Hepatocyte (in vitro differentiated cells): ENCODE data around the gene CELF4. TPM values are rescaled to one million over a fixed set of nuclear protein-coding genes. Genes with fewer than 3 reads are reported as not detected.

ENCODE experiments used
- DNase-seq: peaks from one replicate; pipeline ENCODE4 v3.0.0-alpha.2; 2016; ENCODE audit warnings: low spot score
- H2AFZ ChIP-seq: fragments of 200-600 bp; sonication (generic); 2 replicates; pipeline ENCODE4 v1.6.0; 2016; ENCODE audit warnings: antibody characterized with exemption, mild to moderate bottlenecking
- H3K27ac ChIP-seq: fragments of 200-600 bp; sonication (generic); 2 replicates; pipeline ENCODE4 v1.5.1; 2016; ENCODE audit warnings: mild to moderate bottlenecking
- H3K27me3 ChIP-seq: fragments of 200-600 bp; sonication (generic); 2 replicates; pipeline ENCODE4 v1.6.1; 2016
- H3K36me3 ChIP-seq: fragments of 200-600 bp; sonication (generic); replicated peaks from 2 replicates; pipeline ENCODE4 v1.5.1; 2016; ENCODE audit warnings: low read depth; ENCODE audit not compliant: insufficient read depth
- H3K4me1 ChIP-seq: fragments of 200-600 bp; sonication (generic); 2 replicates; pipeline ENCODE4 v1.5.1; 2016; ENCODE audit warnings: mild to moderate bottlenecking, moderate library complexity; ENCODE audit not compliant: insufficient read depth
- H3K4me2 ChIP-seq: fragments of 200-600 bp; sonication (generic); 2 replicates; pipeline ENCODE4 v1.6.0; 2016
- H3K4me3 ChIP-seq: fragments of 200-600 bp; sonication (generic); 2 replicates; pipeline ENCODE4 v1.5.1; 2016; ENCODE audit warnings: mild to moderate bottlenecking
- H3K79me2 ChIP-seq: fragments of 200-600 bp; sonication (generic); 2 replicates; pipeline ENCODE4 v1.6.0; 2017; ENCODE audit warnings: mild to moderate bottlenecking
- H3K9me2 ChIP-seq: fragments of 200-600 bp; sonication (generic); replicated peaks from 2 replicates; pipeline ENCODE4 v1.6.0; 2017; ENCODE audit warnings: mild to moderate bottlenecking; ENCODE audit not compliant: insufficient read depth
- H3K9me3 ChIP-seq: fragments of 200-600 bp; sonication (generic); 2 replicates; pipeline ENCODE4 v1.5.1; 2016; ENCODE audit warnings: low read depth, mild to moderate bottlenecking
- H4K20me1 ChIP-seq: fragments of 200-600 bp; sonication (generic); 2 replicates; pipeline ENCODE4 v1.6.0; 2016; ENCODE audit warnings: mild to moderate bottlenecking; ENCODE audit not compliant: insufficient read depth, poor library complexity, severe bottlenecking
- EZH2 ChIP-seq: fragments of 200-600 bp; sonication (generic); IDR thresholded peaks from 2 replicates; pipeline ENCODE4 v1.6.1; 2016; ENCODE audit warnings: antibody characterized with exemption, mild to moderate bottlenecking, borderline replicate concordance
- EZH2phosphoT487 ChIP-seq: fragments of 200-600 bp; sonication (generic); IDR thresholded peaks from one replicate; pipeline ENCODE4 v1.6.1; 2018; ENCODE audit warnings: antibody characterized with exemption, mild to moderate bottlenecking, low read depth, moderate library complexity; ENCODE audit not compliant: unreplicated experiment, severe bottlenecking
- WGBS: methylation state at CpG from one replicate; pipeline ENCODE4 v1.1.6; 2016; ENCODE audit warnings: low lambda C conversion rate; ENCODE audit errors: missing lambda C conversion rate; 5-methylcytosine and 5-hydroxymethylcytosine counted together
- polyA plus RNA-seq: library from polyadenylated mRNA; unstranded; fragments of >200 nt; fragmentation: Nextera tagmentation; extraction: Ambion mirVana; gene quantifications from 2 replicates; pipeline ENCODE4 v1.2.1, GENCODE V29; 2016
- total RNA-seq: library from RNA; depleted of rRNA; stranded (reverse); fragments of >200 nt; gene quantifications from 2 replicates; pipeline ENCODE4 v1.2.3, GENCODE V29; 2014
- TF ChIP-seq, protein P1 (sequence below): fragments of 200-600 bp; sonication (generic); IDR thresholded peaks from 2 replicates; pipeline ENCODE4 v1.5.1; 2016; ENCODE audit warnings: antibody characterized with exemption, mild to moderate bottlenecking; ENCODE audit not compliant: poor library complexity

The CELF4 gene
- total and polyA plus RNA-seq, 2 experiments from 2014 or later, result 1.3 to 2.9 TPM

DNA sequence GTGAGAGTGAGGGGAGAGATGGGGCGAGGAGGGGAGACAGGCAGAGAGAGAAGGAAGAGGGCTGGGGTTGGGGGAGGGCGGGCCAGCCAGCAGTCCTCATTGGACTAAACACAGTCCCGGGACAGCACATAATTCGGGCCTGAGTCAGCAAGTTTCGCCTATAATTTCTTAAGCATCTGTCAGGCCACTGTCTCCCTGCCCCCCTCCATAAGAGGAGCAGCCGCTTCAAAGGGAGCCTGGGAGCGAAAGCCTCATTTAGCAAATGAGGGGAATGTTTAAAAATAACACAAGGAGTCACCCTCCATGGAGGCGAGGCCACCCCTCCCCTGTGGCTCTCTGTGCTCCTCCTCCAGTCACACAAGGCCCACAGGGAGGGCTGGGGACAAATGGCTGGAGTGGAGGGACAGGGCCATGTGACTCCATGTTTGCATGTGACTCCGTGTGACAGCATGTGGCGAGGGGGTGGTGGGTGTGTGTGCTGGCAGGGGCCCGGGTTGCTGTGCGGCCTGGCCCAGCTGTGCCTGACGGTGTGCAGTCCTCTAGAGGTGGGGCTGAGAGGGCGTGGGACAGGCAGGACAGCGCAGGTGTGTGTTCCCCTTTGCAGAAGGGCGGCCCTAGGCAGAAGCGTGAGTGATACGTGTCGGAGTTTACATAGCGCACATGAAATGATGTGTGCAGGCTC is 162.4 kb downstream of the CELF4 start:
- H3K4me1 ChIP-seq, result no peaks in the 10 kb centered on the region
- no peak for TF ChIP-seq EZH2
- TF ChIP-seq, protein P1, sequence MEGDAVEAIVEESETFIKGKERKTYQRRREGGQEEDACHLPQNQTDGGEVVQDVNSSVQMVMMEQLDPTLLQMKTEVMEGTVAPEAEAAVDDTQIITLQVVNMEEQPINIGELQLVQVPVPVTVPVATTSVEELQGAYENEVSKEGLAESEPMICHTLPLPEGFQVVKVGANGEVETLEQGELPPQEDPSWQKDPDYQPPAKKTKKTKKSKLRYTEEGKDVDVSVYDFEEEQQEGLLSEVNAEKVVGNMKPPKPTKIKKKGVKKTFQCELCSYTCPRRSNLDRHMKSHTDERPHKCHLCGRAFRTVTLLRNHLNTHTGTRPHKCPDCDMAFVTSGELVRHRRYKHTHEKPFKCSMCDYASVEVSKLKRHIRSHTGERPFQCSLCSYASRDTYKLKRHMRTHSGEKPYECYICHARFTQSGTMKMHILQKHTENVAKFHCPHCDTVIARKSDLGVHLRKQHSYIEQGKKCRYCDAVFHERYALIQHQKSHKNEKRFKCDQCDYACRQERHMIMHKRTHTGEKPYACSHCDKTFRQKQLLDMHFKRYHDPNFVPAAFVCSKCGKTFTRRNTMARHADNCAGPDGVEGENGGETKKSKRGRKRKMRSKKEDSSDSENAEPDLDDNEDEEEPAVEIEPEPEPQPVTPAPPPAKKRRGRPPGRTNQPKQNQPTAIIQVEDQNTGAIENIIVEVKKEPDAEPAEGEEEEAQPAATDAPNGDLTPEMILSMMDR, result no peak
- no peak overlapping the region for H3K27ac ChIP-seq
- 69% methylated on average over 18 of the region's 20 CpGs for WGBS
- H3K79me2 ChIP-seq, result no peaks in the 10 kb centered on the region
- no peak overlapping the region for H3K4me2 ChIP-seq
- H3K27me3 ChIP-seq, result no peaks in the 10 kb centered on the region
- H4K20me1 ChIP-seq, result no peaks in the 10 kb centered on the region
- DNase-seq, result peak; percentile 56
- no peaks in the 10 kb centered on the region for H3K9me3 ChIP-seq
- no peak overlapping the region for H2AFZ ChIP-seq
- no peaks in the 10 kb centered on the region for H3K9me2 ChIP-seq
- no peaks in the 10 kb centered on the region for H3K36me3 ChIP-seq
- no peak overlapping the region for H3K4me3 ChIP-seq

DNA sequence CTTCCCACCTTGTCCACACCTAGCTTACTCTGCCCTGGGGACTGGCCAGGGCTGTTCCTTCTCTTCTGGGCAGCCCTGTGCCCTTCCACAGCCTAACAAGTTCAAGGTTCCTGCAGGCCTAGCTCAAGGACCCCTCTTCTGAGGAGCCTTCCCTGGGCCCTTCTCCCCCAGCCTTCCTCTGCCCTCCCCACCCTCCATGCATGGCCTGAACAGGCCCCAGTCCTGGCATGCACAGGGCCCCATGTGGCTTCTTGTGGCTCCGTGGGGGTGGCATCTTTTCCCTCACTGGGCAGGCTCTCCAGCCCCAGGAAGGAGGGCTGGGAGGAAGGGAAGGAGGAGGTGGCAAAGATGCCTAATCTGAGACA is 162.9 kb downstream of the CELF4 start:
- H3K27me3 ChIP-seq, result no peaks in the 10 kb centered on the region
- no peak overlapping the region for H3K27ac ChIP-seq
- no peak overlapping the region for H3K4me3 ChIP-seq
- TF ChIP-seq, protein P1, result no peak
- no peak for TF ChIP-seq EZH2
- TF ChIP-seq EZH2phosphoT487, result no peak
- no peak overlapping the region for H2AFZ ChIP-seq
- no peaks in the 10 kb centered on the region for H3K79me2 ChIP-seq
- H3K4me1 ChIP-seq, result no peaks in the 10 kb centered on the region
- 9% methylated on average over 1 of the region's 1 CpG for WGBS
- no peaks in the 10 kb centered on the region for H3K9me3 ChIP-seq
- no peaks in the 10 kb centered on the region for H4K20me1 ChIP-seq
- H3K9me2 ChIP-seq, result no peaks in the 10 kb centered on the region
- DNase-seq, result no peak
- H3K4me2 ChIP-seq, result no peak overlapping the region
- H3K36me3 ChIP-seq, result no peaks in the 10 kb centered on the region

DNA sequence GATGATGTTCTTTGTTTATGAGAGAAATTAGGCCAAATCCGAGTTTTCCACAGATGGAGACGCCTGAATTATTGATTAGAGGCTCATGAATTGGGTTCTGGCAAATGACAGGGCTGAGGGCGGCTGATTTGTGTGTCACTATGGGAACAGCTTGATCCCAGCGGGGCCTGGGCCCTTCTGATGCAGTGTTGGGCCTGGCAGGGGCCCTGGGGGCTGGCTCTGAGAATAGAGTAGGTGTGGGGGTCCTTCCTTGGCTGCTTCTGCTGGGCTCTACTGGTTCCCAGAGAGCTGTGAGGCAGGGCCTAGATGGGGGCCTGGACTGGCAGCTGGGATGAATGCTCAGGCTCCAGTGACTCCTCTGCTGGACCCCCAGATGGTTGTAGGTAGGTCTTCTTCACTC is 164.8 kb downstream of the CELF4 start:
- DNase-seq, result no peak
- H3K36me3 ChIP-seq, result no peaks in the 10 kb centered on the region
- no peak overlapping the region for H3K4me2 ChIP-seq
- no peak overlapping the region for H2AFZ ChIP-seq
- H3K9me2 ChIP-seq, result no peaks in the 10 kb centered on the region
- no peaks in the 10 kb centered on the region for H3K79me2 ChIP-seq
- 89% methylated on average over 4 of the region's 4 CpGs for WGBS
- no peak overlapping the region for H3K27ac ChIP-seq
- no peaks in the 10 kb centered on the region for H3K4me1 ChIP-seq
- no peaks in the 10 kb centered on the region for H3K9me3 ChIP-seq
- no peaks in the 10 kb centered on the region for H4K20me1 ChIP-seq
- H3K27me3 ChIP-seq, result no peaks in the 10 kb centered on the region
- H3K4me3 ChIP-seq, result no peak overlapping the region
- TF ChIP-seq, protein P1, result no peak
- TF ChIP-seq EZH2phosphoT487, result no peak
- TF ChIP-seq EZH2, result no peak
